ENCODE data around the gene UCHL1. TPM values are rescaled to one million over a fixed set of nuclear protein-coding genes. Genes with fewer than 3 reads are reported as not detected.
A peak's percentile ranks its signal among the peaks of the same experiment; 100 is the strongest.

Gene UCHL1
- total and polyA plus RNA-seq, 2 of the 13 experiments (the other 11 are each of a cell fraction or from before 2014, with no cell fraction given): not detected

DNA sequence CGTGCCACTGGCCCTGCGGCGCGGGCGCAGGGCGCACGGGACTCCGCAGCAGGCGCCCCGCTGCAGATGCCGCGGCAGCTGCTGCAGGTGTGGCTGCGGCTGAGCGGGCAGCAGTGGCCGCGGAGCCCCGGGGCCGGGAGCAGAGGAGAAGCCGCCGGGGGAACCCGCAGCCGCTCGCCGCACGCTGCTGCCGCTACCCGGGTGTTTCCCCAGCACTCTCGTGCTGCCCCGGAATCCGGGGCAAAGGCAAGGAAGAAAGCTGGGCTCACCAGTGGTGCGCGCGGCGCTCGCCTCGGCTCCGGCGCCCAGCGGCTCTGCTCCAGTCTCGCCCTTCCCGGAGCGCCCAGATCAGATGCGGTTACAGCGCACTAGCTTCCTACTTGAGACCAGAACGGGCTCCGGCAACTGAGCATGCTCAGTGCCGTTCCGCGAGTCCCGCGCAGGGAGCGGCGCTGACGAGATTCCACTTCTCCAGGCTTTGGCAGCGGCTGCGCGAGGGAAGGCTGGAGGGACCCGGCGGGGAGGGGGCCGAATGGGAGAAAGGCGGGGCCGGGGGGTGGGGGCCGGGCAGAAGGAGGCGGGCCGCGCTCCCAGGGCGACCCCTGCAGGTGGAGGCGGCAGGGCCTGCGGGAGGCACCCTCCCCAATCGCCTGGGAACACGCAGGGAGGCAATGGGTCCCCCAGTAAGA lies 42.4 kb upstream of the UCHL1 start, which contains the start of gene APBB2 (continued):
- TF ChIP-seq, protein P1, sequence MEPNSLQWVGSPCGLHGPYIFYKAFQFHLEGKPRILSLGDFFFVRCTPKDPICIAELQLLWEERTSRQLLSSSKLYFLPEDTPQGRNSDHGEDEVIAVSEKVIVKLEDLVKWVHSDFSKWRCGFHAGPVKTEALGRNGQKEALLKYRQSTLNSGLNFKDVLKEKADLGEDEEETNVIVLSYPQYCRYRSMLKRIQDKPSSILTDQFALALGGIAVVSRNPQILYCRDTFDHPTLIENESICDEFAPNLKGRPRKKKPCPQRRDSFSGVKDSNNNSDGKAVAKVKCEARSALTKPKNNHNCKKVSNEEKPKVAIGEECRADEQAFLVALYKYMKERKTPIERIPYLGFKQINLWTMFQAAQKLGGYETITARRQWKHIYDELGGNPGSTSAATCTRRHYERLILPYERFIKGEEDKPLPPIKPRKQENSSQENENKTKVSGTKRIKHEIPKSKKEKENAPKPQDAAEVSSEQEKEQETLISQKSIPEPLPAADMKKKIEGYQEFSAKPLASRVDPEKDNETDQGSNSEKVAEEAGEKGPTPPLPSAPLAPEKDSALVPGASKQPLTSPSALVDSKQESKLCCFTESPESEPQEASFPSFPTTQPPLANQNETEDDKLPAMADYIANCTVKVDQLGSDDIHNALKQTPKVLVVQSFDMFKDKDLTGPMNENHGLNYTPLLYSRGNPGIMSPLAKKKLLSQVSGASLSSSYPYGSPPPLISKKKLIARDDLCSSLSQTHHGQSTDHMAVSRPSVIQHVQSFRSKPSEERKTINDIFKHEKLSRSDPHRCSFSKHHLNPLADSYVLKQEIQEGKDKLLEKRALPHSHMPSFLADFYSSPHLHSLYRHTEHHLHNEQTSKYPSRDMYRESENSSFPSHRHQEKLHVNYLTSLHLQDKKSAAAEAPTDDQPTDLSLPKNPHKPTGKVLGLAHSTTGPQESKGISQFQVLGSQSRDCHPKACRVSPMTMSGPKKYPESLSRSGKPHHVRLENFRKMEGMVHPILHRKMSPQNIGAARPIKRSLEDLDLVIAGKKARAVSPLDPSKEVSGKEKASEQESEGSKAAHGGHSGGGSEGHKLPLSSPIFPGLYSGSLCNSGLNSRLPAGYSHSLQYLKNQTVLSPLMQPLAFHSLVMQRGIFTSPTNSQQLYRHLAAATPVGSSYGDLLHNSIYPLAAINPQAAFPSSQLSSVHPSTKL (CRISPR knock-in tag; IDR thresholded peaks at IDR 0.05): peak; percentile 60
- TF ChIP-seq, protein P2, sequence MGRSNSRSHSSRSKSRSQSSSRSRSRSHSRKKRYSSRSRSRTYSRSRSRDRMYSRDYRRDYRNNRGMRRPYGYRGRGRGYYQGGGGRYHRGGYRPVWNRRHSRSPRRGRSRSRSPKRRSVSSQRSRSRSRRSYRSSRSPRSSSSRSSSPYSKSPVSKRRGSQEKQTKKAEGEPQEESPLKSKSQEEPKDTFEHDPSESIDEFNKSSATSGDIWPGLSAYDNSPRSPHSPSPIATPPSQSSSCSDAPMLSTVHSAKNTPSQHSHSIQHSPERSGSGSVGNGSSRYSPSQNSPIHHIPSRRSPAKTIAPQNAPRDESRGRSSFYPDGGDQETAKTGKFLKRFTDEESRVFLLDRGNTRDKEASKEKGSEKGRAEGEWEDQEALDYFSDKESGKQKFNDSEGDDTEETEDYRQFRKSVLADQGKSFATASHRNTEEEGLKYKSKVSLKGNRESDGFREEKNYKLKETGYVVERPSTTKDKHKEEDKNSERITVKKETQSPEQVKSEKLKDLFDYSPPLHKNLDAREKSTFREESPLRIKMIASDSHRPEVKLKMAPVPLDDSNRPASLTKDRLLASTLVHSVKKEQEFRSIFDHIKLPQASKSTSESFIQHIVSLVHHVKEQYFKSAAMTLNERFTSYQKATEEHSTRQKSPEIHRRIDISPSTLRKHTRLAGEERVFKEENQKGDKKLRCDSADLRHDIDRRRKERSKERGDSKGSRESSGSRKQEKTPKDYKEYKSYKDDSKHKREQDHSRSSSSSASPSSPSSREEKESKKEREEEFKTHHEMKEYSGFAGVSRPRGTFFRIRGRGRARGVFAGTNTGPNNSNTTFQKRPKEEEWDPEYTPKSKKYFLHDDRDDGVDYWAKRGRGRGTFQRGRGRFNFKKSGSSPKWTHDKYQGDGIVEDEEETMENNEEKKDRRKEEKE (IDR thresholded peaks at IDR 0.05): no peak
- TF ChIP-seq, protein P3, sequence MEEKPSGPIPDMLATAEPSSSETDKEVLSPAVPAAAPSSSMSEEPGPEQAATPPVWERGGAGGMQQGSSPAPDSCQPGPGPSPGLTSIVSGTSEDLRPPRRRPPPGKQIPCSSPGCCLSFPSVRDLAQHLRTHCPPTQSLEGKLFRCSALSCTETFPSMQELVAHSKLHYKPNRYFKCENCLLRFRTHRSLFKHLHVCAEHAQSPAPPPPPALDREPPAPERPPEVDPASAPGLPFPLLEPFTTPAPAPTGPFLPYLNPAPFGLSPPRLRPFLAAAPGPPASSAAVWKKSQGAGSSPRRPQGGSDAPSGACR (CRISPR knock-in tag; IDR thresholded peaks at IDR 0.05): no peak
- TF ChIP-seq MED8 (CRISPR knock-in tag; IDR thresholded peaks at IDR 0.05; ENCODE audit: insufficient replicate concordance): no peak
- 0 out of 2 replicates have a peak, but pooled peaks have one; percentile 46 for TF ChIP-seq ZNF768 (CRISPR knock-in tag; IDR thresholded peaks at IDR 0.05)
- no peak for TF ChIP-seq ATAD3A (CRISPR knock-in tag; IDR thresholded peaks at IDR 0.05)
- TF ChIP-seq MZF1 (CRISPR knock-in tag; IDR thresholded peaks at IDR 0.05; ENCODE audit: borderline replicate concordance): no peak
- TF ChIP-seq, protein P4, sequence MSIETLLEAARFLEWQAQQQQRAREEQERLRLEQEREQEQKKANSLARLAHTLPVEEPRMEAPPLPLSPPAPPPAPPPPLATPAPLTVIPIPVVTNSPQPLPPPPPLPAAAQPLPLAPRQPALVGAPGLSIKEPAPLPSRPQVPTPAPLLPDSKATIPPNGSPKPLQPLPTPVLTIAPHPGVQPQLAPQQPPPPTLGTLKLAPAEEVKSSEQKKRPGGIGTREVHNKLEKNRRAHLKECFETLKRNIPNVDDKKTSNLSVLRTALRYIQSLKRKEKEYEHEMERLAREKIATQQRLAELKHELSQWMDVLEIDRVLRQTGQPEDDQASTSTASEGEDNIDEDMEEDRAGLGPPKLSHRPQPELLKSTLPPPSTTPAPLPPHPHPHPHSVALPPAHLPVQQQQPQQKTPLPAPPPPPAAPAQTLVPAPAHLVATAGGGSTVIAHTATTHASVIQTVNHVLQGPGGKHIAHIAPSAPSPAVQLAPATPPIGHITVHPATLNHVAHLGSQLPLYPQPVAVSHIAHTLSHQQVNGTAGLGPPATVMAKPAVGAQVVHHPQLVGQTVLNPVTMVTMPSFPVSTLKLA (IDR thresholded peaks at IDR 0.05): no peak
- TF ChIP-seq ZFY (CRISPR knock-in tag; IDR thresholded peaks at IDR 0.05): peak; percentile 59; the same call in 1 of the 2 replicates
- TF ChIP-seq NONO (IDR thresholded peaks at IDR 0.05): no peak
- peak; percentile 78 for TF ChIP-seq NONO (CRISPR knock-in tag; conservative IDR thresholded peaks at IDR 0.05)
- TF ChIP-seq ZNF24 (IDR thresholded peaks at IDR 0.05): no peak
- no peak for TF ChIP-seq CHD4 (IDR thresholded peaks at IDR 0.05; ENCODE audit: borderline replicate concordance, low read length)
- TF ChIP-seq, protein P5, sequence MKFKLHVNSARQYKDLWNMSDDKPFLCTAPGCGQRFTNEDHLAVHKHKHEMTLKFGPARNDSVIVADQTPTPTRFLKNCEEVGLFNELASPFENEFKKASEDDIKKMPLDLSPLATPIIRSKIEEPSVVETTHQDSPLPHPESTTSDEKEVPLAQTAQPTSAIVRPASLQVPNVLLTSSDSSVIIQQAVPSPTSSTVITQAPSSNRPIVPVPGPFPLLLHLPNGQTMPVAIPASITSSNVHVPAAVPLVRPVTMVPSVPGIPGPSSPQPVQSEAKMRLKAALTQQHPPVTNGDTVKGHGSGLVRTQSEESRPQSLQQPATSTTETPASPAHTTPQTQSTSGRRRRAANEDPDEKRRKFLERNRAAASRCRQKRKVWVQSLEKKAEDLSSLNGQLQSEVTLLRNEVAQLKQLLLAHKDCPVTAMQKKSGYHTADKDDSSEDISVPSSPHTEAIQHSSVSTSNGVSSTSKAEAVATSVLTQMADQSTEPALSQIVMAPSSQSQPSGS (CRISPR knock-in tag; IDR thresholded peaks at IDR 0.05): 0 out of 2 replicates have a peak, but pooled peaks have one; percentile 21
- no peak for TF ChIP-seq CCDC6 (CRISPR knock-in tag; IDR thresholded peaks at IDR 0.05)
- TF ChIP-seq ZNF44 (CRISPR knock-in tag; IDR thresholded peaks at IDR 0.05): peak; percentile 77; the same call in 1 of the 2 replicates
- TF ChIP-seq IRF2 (CRISPR knock-in tag; IDR thresholded peaks at IDR 0.05): peak; percentile 63
- TF ChIP-seq, protein P6, sequence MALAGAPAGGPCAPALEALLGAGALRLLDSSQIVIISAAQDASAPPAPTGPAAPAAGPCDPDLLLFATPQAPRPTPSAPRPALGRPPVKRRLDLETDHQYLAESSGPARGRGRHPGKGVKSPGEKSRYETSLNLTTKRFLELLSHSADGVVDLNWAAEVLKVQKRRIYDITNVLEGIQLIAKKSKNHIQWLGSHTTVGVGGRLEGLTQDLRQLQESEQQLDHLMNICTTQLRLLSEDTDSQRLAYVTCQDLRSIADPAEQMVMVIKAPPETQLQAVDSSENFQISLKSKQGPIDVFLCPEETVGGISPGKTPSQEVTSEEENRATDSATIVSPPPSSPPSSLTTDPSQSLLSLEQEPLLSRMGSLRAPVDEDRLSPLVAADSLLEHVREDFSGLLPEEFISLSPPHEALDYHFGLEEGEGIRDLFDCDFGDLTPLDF (CRISPR knock-in tag; IDR thresholded peaks at IDR 0.05): peak; percentile 19; the same call in 1 of the 2 replicates
